CD4-positive, alpha-beta T cell (primary cell): Measurements from ENCODE around the gene KRT3. TPM values are rescaled to one million over a fixed set of nuclear protein-coding genes. Genes with fewer than 3 reads are reported as not detected.

Source experiments
- ATAC-seq: fragments of 200-7000 bp; cut with Tn5 transposase; one replicate; pipeline ENCODE4 v1.10.0; 2022; ENCODE audit warnings: mild to moderate bottlenecking; ENCODE audit not compliant: poor library complexity
- CTCF ChIA-PET: fragments of 350-600 bp; sonication (Branson Sonifier 250); formaldehyde crosslinking; loops from one replicate; lab custom pipeline; 2021; ENCODE audit warnings: antibody characterized with exemption, inconsistent platforms; lab: Charles Lee
- POLR2A ChIA-PET: fragments of 350-600 bp; sonication (Branson Sonifier 250); formaldehyde crosslinking; loops from one replicate; lab custom pipeline; 2021; ENCODE audit warnings: antibody characterized with exemption, inconsistent platforms; lab: Charles Lee
- DNase-seq, 14 experiments: peaks; one replicate each; pipeline ENCODE4 v3.0.0-alpha.2; 2013 to 2020; ENCODE audit warnings: mixed read lengths in 2 of 14
- H3K27ac ChIP-seq, 2 donors: one replicate each; pipeline versions ENCODE4 v1.5.1 to v1.7.0; 2013; ENCODE audit warnings: low read length in 2 of 2, low read depth in 1 of 2, mild to moderate bottlenecking in 1 of 2
- H3K27me3 ChIP-seq, 2 experiments: 1 replicate in 1 of 2; 2 replicates in 1 of 2; pipeline versions ENCODE4 v1.6.1 to v1.7.0; 2013; ENCODE audit warnings: low read length in 2 of 2, control low read depth in 1 of 2, mild to moderate bottlenecking in 1 of 2, moderate library complexity in 1 of 2; ENCODE audit not compliant: insufficient read depth in 2 of 2, control insufficient read depth in 1 of 2
- H3K36me3 ChIP-seq: one replicate; pipeline ENCODE4 v1.6.1; 2013; ENCODE audit warnings: low read length, control low read depth; ENCODE audit not compliant: insufficient read depth
- H3K4me1 ChIP-seq: one replicate; pipeline ENCODE4 v1.6.1; 2013; ENCODE audit warnings: low read length, control low read depth; ENCODE audit not compliant: insufficient read depth
- H3K4me3 ChIP-seq: one replicate; pipeline ENCODE4 v1.5.1; 2013; ENCODE audit warnings: mild to moderate bottlenecking, low read length, moderate library complexity
- H3K9me3 ChIP-seq, 2 experiments: 1 replicate in 1 of 2; 2 replicates in 1 of 2; pipeline versions ENCODE4 v1.6.1 to v1.7.0; 2013; ENCODE audit warnings: low read length in 2 of 2, mild to moderate bottlenecking in 2 of 2, control low read depth in 1 of 2, moderate library complexity in 1 of 2; ENCODE audit not compliant: control insufficient read depth in 1 of 2, insufficient read depth in 1 of 2
- H3K27ac Mint-ChIP-seq: one replicate; pipeline ENCODE4 v1.8.0; 2020; ENCODE audit warnings: mixed read lengths
- H3K27me3 Mint-ChIP-seq: one replicate; pipeline ENCODE4 v1.8.0; 2021; ENCODE audit warnings: mixed read lengths
- H3K36me3 Mint-ChIP-seq: one replicate; pipeline ENCODE4 v1.8.0; 2021; ENCODE audit warnings: low read depth, mixed read lengths
- H3K4me1 Mint-ChIP-seq: one replicate; pipeline ENCODE4 v1.8.0; 2021; ENCODE audit warnings: low read depth, mixed read lengths
- H3K4me3 Mint-ChIP-seq: one replicate; pipeline ENCODE4 v1.8.0; 2020; ENCODE audit warnings: mild to moderate bottlenecking, mixed read lengths
- H3K9me3 Mint-ChIP-seq: one replicate; pipeline ENCODE4 v1.8.0; 2020; ENCODE audit warnings: mixed read lengths
- CTCF ChIP-seq: fragments of 200-600 bp; IDR thresholded peaks from one replicate; pipeline ENCODE4 v1.8.0; 2022; ENCODE audit warnings: antibody characterized with exemption, mild to moderate bottlenecking
- intact Hi-C, 2 experiments: fragments of 100-400 bp; cut with DNase I in 1 of 2; cut with micrococcal nuclease in 1 of 2; formaldehyde crosslinking; loops; one replicate each; pipeline versions ENCODE4 v1.15.1 to v1.9.0; 2023 to 2025; cut with DNase I, micrococcal nuclease
- total RNA-seq, 174 experiments: library from RNA in 2 of 174; stranded (reverse) in 2 of 174; gene quantifications; one replicate each; pipeline ENCODE4 v1.2.3 and lab custom pipeline; 2021 to 2026

Gene KRT3
- total RNA-seq, 2 experiments from 2014 or later = not detected

- CTCF ChIA-PET = no interaction called here
- H3K27ac ChIP-seq = no peak overlapping the region
- no peak for TF ChIP-seq CTCF
- POLR2A ChIA-PET = no interaction called here
- peaks cover 4% of the 10 kb centered on the region for H3K4me1 ChIP-seq
- no peaks in the 10 kb centered on the region for H3K27me3 ChIP-seq
- ATAC-seq = no peak
- H3K4me3 ChIP-seq = no peak overlapping the region
- H3K27ac Mint-ChIP-seq = no peak overlapping the region
- H3K9me3 ChIP-seq = no peaks in the 10 kb centered on the region
- no peaks in the 10 kb centered on the region for H3K27me3 Mint-ChIP-seq
- H3K36me3 Mint-ChIP-seq = no peaks in the 10 kb centered on the region
- intact Hi-C loops = no loop called here
- H3K4me1 Mint-ChIP-seq = peaks cover 12% of the 10 kb centered on the region
- no peak for DNase-seq
- H3K36me3 ChIP-seq = no peaks in the 10 kb centered on the region
- no peak overlapping the region for H3K4me3 Mint-ChIP-seq
- no peaks in the 10 kb centered on the region for H3K9me3 Mint-ChIP-seq
Measured at GRCh38 chr12:52826611-52827498, 30.9 kb upstream of the KRT3 start.

- Histone ChIP-seq H3K36me3 (no peaks in the 10 kb centered on the region), H3K27ac (no peak overlapping the region), H3K27me3 (no peaks in the 10 kb centered on the region), H3K9me3 (no peaks in the 10 kb centered on the region), H3K4me1 (peaks cover 5% of the 10 kb centered on the region), H3K4me3 (no peak overlapping the region)
- no peak for TF ChIP-seq CTCF
- POLR2A ChIA-PET = no interaction called here
- intact Hi-C loops = no loop called here
- CTCF ChIA-PET = no interaction called here
- ATAC-seq (no peak), DNase-seq (no peak)
- no peaks in the 10 kb centered on the region for H3K9me3 Mint-ChIP-seq
- H3K4me1 Mint-ChIP-seq = peaks cover 12% of the 10 kb centered on the region
- H3K4me3 Mint-ChIP-seq = no peak overlapping the region
- H3K27me3 Mint-ChIP-seq = no peaks in the 10 kb centered on the region
- no peak overlapping the region for H3K27ac Mint-ChIP-seq
- no peaks in the 10 kb centered on the region for H3K36me3 Mint-ChIP-seq
Measured at GRCh38 chr12:52825961-52826360, 30.0 kb upstream of the KRT3 start.

GRCh38 chr12:52824741-52825410, 29.0 kb upstream of the KRT3 start:
- Histone ChIP-seq H3K27ac (no peak overlapping the region), H3K36me3 (no peaks in the 10 kb centered on the region), H3K27me3 (no peaks in the 10 kb centered on the region), H3K9me3 (no peaks in the 10 kb centered on the region), H3K4me3 (no peak overlapping the region), H3K4me1 (peaks cover 5% of the 10 kb centered on the region)
- no peak for TF ChIP-seq CTCF
- Mint-ChIP-seq H3K4me3 (no peak overlapping the region), H3K36me3 (no peaks in the 10 kb centered on the region), H3K9me3 (no peaks in the 10 kb centered on the region), H3K27me3 (no peaks in the 10 kb centered on the region), H3K4me1 (peaks cover 12% of the 10 kb centered on the region), H3K27ac (no peak overlapping the region)
- ChIA-PET CTCF (no interaction called here), POLR2A (no interaction called here)
- no peak for ATAC-seq
- DNase-seq = no peak
- intact Hi-C loops = no loop called here
